Measurements from ENCODE around the gene FGGY.

FGGY gene

DNA sequence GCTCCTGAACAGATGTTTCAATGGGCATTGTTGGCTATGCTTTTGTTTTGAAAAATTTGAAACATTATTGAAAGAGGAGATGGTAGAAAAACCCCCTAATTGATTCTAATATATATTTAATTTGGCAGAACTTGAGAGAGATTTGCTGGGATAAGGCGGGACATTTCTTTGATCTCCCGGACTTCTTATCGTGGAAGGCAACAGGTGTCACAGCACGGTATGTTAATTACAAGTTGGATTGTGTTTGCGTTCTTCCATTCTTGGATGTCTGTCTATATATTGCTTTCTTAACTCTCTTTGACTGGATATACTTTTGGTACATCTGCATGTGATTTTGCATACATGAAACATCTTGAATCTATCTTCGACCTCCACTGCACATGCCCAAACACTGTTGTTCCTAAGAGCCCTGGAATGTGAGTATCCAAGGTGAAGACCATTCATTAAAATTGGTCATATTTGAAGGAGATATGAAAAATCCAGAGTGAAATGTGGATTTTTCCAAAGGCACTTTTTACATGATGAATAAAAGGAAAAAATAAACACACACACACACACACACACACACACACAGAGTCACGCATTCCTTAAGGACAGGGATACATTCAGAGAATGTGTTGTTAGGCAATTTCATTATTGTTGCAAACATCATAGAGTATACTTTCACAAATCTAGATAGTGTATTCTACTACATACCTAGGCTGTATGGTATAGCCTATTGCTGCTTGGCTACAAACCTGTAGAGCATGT, 81.9 kb downstream of the FGGY start:
- in situ Hi-C loops (cut with MboI; ENCODE audit: low sequenced_read_pairs) = no loop called here

DNA sequence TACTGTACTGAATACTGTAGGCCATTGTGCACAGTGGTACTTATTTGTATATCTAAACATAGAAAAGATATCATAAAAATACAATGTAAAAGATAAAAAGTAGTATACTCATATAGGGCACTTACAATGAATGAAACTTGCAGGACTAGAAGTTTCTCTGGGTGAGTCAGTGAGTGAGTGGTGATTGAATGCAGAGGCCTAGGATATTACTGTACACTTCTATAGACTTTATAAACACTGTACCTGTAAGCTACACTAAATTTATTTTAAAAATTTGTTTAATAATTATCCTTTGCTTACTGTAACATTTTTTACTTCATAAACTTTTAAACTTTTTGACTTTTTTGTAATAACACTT, 82.5 kb downstream of the FGGY start:
- in situ Hi-C loops (cut with MboI; ENCODE audit: low sequenced_read_pairs) = no loop called here

DNA sequence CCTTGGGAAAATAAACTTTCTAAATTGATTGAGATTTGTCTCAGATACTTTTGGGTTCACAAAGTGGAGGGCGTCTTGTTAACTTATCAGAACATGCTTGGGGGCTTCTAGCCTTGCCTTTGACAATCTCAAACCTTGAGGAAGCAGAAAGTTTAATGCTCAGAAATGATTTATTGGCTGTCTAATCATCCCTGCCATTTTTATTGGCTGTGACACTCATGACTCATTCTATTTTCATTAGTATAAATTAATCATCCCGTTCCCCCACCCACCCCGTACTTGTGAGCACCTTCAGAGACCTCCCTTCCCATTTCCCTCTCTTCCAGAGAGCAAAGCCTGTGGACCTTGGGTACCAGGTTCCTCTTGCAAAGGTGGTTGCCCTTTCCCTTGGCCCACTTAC, 87.1 kb downstream of the FGGY start:
- in situ Hi-C loops (cut with MboI; ENCODE audit: low sequenced_read_pairs) = no loop called here

DNA sequence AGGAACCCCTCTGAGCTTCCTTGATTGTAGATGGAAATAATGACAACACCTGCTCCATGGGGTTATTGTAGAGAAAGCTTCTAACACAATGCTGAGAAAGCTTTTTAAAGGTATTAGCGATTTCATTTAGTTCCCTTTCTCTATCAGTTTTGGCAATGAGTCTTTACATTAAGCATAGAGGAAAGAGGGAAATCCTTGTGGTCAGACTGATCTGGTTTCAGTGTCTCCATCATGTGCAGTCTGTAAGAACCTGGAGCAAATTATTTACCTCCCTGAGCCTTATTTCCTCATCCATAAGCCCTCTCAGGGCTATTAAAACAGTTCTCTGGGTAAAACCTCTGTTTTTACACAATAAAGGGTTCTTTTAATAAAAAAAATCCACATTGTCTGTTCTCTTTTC, 87.5 kb downstream of the FGGY start:
- in situ Hi-C loops (cut with MboI; ENCODE audit: low sequenced_read_pairs) = no loop called here

GRCh38 chr1:59388191-59388590, 91.3 kb downstream of the FGGY start:
- in situ Hi-C loops (cut with MboI; ENCODE audit: low sequenced_read_pairs) = no loop called here

DNA sequence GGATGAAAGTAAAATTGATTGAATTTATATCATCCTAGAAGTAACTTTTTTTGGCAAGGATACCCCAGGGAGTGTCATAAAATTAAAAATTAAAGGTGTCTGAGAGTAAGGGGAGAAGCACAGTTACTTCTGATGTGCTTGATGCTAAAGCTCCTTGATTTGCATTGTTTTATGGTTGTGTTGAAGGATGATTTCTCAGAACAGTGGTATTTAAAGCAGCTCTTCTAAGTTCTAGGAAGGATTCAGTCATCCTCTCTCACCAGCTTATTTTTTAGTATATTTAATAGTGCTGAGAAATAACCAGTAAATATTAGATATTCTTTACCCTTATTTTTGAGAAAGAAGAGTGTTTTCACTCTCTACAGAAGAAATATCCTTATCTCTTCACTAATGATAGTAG, 93.0 kb downstream of the FGGY start:
- in situ Hi-C loops (cut with MboI; ENCODE audit: low sequenced_read_pairs) = no loop called here

GRCh38 chr1:59390307-59390706, 93.4 kb downstream of the FGGY start:
- in situ Hi-C loops (cut with MboI; ENCODE audit: low sequenced_read_pairs) = no loop called here

DNA sequence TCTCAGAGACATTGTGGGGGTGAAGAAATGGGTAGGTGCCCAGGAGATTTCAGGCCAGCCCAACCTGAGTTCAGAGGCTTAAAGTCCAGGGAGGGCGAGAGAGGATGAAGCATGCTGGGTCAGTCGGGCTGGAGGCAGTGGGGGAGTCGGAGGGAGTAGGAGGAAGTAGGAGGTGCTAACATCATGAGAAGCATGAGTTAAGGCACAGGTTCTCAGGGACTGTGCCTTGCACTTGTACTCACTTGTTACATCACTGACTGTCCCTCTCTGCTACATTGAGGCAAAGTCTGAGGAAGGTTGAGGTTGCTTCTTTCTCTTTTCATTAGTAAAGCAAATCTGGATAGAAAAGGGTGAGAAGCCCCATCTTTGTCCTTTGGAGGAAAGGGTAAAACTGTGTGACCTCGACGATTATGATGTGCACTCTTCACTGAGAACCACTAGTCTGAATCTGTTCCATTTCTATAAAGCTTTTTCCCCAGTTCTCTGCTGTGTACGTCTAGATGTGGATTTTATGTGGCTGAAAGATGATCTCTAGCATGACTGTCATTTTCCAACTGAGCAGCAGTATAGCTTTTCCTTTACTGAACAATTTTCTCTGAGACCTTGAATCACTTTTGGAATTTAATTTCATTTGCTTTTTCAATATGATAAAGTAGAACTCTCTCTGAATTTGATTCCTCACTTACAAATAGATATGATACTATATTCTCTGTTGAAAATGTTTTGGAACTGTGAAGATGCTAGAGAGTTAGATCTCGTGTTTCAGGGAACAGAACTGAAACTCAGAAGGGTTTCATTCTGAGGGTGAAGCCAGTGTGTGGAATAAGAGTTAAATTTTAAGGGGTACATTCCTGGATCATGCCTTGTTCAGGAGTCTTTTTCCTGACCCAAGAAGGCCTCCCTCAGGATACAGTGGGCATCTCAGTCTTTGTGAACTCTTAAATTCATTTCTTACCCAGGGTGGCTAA, 94.6 kb downstream of the FGGY start:
- in situ Hi-C loops (cut with MboI; ENCODE audit: low sequenced_read_pairs) = no loop called here

GRCh38 chr1:59393211-59394180, 96.6 kb downstream of the FGGY start:
- in situ Hi-C loops (cut with MboI; ENCODE audit: low sequenced_read_pairs) = no loop called here

DNA sequence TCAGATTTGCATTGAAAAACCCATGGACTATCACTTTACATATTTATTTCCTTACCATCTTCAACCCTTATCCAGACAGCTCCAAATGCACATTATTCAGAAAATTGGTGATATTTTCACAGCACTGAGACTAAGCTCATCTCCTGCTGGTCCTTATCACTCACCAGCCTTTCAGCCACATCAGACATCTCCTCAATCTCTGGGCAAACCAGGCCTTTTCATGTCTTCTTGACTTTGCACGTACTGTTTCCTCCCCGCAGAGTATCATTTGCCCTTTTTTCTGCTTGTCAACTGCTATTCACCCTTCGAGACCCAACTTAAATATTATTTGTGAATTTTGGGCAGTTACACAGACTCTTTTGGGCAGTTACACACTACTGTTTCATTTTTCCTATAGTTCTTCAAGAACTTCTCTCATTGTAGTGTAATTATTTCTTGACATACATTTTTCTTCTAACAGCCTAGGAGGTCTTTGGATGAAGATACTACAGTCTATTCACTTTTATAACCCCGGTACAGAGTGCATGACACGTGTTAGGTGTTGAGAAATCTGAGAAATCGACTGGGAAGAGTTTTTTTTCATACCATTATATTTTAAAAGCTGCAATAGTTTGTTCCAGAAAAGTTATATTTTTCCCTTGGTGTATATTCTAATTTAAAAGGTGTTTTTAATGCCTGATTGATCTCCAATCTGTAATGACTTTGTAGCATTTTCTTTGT, 98.0 kb downstream of the FGGY start:
- in situ Hi-C loops (cut with MboI; ENCODE audit: low sequenced_read_pairs) = no loop called here

GRCh38 chr1:59396387-59396786, 99.5 kb downstream of the FGGY start:
- in situ Hi-C loops (cut with MboI; ENCODE audit: low sequenced_read_pairs) = no loop called here

DNA sequence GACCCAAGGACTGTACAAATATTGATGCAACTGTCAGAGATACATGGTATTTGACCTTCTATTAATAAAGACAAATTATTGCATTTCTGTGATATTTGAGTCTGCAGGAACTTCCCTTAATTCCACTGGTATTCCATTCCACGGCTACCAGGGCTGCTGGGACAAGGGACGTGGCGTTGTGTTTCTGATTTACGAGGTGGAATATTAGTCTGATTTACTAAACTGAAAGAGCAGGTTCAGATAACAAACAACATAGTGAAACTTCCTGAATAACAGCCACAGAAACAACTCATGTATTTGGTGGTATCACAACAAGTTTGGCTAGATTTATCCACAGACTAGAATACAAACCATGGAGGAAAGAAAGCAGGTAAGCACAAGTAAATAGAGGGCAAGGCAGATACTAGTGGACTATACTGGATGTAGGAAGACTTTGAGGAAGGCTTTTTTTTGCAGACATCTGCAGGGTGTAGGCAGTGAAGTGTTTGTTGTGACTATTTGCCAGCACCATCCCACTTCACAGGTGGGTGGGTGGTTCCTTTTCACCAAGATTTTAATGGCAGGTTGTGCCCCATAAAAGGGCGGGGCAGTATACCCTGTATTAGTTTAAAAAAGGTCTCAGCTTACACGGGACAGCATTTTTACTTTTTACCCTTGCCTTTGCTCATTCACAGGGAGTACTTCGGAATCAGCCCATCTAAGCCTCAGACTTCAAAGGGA, 100.4 kb downstream of the FGGY start:
- in situ Hi-C loops (cut with MboI; ENCODE audit: low sequenced_read_pairs) = no loop called here

GRCh38 chr1:59399642-59400041, 102.7 kb downstream of the FGGY start:
- in situ Hi-C loops (cut with MboI; ENCODE audit: low sequenced_read_pairs) = no loop called here

- in situ Hi-C loops (cut with MboI; ENCODE audit: low sequenced_read_pairs) = no loop called here
Observed at GRCh38 chr1:59401581-59401980, 104.7 kb downstream of the FGGY start.

DNA sequence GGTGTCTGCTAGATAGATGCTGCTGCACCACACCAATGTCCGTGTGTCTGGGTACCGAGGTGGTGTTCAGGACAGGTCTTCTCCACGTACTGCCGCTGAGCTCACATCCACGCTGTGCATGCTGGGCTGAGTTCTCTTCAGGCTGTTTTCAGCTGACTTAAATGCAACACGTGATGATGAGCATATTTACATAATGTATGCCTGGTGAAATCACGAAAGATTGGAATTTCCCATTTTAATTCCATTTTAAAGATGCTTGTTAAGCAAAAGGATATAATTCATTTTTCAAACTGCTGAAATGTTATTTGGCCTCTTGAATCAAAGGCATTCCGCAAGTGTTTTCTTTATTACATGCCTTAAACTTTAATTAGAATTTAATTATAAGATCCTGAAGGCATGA, 107.9 kb downstream of the FGGY start:
- in situ Hi-C loops (cut with MboI; ENCODE audit: low sequenced_read_pairs) = no loop called here

GRCh38 chr1:59406437-59407164, 109.7 kb downstream of the FGGY start:
- in situ Hi-C loops (cut with MboI; ENCODE audit: low sequenced_read_pairs) = no loop called here

DNA sequence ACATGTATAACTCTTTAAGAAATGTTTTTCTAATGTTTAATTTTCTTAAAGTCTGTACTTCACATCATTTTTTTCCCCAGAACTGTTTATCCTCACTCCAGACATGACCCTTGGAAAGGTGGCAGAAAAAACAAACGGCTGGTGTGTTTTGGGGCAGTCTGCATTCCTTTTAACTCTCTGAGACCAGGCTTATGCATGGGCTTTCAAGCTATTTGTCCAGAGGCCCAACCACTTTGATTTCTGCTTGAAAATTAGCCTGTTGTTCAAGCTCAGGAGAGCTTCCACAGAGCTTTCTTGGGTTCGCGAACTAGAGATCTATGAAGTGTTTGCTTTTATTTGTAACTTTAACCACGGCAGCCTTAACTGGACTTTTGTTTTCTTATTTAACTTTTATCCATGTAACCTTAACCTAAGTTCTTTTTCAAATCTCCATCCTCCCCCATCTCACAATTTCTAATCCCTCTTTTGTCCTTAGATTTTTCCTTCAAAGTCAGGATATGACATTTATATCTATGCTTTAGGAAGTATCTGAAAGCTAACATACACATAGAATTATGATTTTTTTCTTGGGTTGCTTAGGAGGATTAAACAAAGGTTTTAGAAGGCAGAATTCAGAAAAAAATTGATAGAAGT, 111.8 kb downstream of the FGGY start:
- in situ Hi-C loops (cut with MboI; ENCODE audit: low sequenced_read_pairs) = no loop called here

DNA sequence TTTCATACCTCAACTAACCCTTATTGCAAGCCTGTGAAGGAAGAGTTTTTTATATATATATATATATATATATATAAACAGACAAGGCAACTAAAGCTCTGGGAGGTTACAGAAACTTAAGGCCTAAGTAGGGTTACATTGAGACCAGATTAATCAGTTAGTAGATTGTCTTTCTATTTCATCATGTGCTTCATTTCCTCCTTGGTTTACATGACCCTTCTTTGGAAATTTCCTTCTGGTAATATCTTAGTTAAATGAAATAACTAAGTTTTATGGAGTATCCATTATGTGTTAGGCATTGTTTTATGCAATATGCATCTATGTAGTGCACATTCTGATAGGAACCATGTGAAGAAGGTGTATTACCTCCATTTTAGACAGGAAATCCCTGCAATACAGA, 112.7 kb downstream of the FGGY start:
- in situ Hi-C loops (cut with MboI; ENCODE audit: low sequenced_read_pairs) = no loop called here

GRCh38 chr1:59409986-59410385, 113.1 kb downstream of the FGGY start:
- in situ Hi-C loops (cut with MboI; ENCODE audit: low sequenced_read_pairs) = no loop called here
